Thoracic aorta (tissue), 2 donors: Measurements from ENCODE around the gene ZFPM1. TPM values are rescaled to one million over a fixed set of nuclear protein-coding genes. Genes with fewer than 3 reads are reported as not detected.

Experiments
- ATAC-seq: fragments of 150-250 bp; one replicate; pipeline ENCODE4 v1.8.0; 2017; ENCODE audit warnings: low read depth; ENCODE audit not compliant: insufficient number of reproducible peaks, low FRiP score
- DNase-seq: peaks from one replicate; pipeline ENCODE4 v3.0.0-alpha.2; 2020; ENCODE audit warnings: low spot score
- H3K27ac ChIP-seq, 2 donors: fragments of 200-600 bp; sonication (generic); 1 replicate in 1 of 2; 2 replicates in 1 of 2; pipeline ENCODE4 v1.5.1; 2016; ENCODE audit warnings: mild to moderate bottlenecking in 2 of 2, moderate library complexity in 2 of 2
- H3K27me3 ChIP-seq: fragments of 200-600 bp; sonication (generic); replicated peaks from 2 replicates; pipeline ENCODE4 v1.6.0; 2016; ENCODE audit warnings: mild to moderate bottlenecking; ENCODE audit not compliant: insufficient read depth
- H3K36me3 ChIP-seq: fragments of 200-600 bp; sonication (generic); one replicate; pipeline ENCODE4 v1.5.1; 2016
- H3K4me1 ChIP-seq, 2 donors: fragments of 200-600 bp; sonication (generic); 1 replicate in 1 of 2; 2 replicates in 1 of 2; pipeline versions ENCODE4 v1.5.1 to v1.6.0; 2016; ENCODE audit warnings: low read depth in 2 of 2, mild to moderate bottlenecking in 1 of 2; ENCODE audit not compliant: control insufficient read depth in 1 of 2
- H3K4me3 ChIP-seq: fragments of 200-600 bp; sonication (generic); 2 replicates; pipeline ENCODE4 v1.5.1; 2016; ENCODE audit warnings: mild to moderate bottlenecking
- H3K9me3 ChIP-seq: fragments of 200-600 bp; sonication (generic); 2 replicates; pipeline ENCODE4 v1.5.1; 2016
- total RNA-seq, 2 donors: library from RNA; depleted of rRNA; stranded (reverse); fragments of >200 nt; gene quantifications; one replicate each; pipeline versions ENCODE4 v1.1.0 to v1.2.3, GENCODE V29; 2016
- TF ChIP-seq, protein P1 (sequence below): fragments of 200-600 bp; sonication (generic); IDR thresholded peaks from one replicate; pipeline ENCODE4 v1.5.1; 2019; ENCODE audit warnings: antibody characterized with exemption

The ZFPM1 gene
- total RNA-seq, 2 donors from 2014 or later, result 1.8 to 2.5 TPM

DNA sequence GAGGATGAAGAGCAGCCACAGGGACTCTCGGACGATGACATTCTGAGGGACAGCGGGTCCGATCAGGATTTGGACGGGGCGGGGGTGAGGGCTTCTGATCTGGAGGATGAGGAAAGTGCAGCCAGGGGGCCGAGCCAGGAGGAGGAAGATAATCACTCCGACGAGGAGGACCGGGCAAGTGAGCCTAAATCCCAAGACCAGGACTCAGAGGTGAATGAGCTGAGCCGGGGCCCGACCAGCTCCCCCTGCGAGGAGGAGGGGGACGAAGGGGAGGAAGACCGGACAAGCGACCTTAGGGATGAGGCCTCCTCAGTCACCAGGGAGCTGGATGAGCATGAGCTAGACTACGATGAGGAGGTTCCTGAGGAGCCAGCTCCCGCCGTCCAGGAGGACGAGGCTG is 124.1 kb downstream of the ZFPM1 start:
- TF ChIP-seq, protein P1, sequence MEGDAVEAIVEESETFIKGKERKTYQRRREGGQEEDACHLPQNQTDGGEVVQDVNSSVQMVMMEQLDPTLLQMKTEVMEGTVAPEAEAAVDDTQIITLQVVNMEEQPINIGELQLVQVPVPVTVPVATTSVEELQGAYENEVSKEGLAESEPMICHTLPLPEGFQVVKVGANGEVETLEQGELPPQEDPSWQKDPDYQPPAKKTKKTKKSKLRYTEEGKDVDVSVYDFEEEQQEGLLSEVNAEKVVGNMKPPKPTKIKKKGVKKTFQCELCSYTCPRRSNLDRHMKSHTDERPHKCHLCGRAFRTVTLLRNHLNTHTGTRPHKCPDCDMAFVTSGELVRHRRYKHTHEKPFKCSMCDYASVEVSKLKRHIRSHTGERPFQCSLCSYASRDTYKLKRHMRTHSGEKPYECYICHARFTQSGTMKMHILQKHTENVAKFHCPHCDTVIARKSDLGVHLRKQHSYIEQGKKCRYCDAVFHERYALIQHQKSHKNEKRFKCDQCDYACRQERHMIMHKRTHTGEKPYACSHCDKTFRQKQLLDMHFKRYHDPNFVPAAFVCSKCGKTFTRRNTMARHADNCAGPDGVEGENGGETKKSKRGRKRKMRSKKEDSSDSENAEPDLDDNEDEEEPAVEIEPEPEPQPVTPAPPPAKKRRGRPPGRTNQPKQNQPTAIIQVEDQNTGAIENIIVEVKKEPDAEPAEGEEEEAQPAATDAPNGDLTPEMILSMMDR, result no peak
- H3K9me3 ChIP-seq, result no peaks in the 10 kb centered on the region
- H3K4me3 ChIP-seq, result no peak overlapping the region
- H3K27ac ChIP-seq, result no peak overlapping the region
- DNase-seq (no peak), ATAC-seq (no peak)
- no peaks in the 10 kb centered on the region for H3K27me3 ChIP-seq
- H3K36me3 ChIP-seq, result peaks cover 27% of the 10 kb centered on the region
- H3K4me1 ChIP-seq, result peaks cover 0 to 2% of the 10 kb centered on the region in 2 donors

DNA sequence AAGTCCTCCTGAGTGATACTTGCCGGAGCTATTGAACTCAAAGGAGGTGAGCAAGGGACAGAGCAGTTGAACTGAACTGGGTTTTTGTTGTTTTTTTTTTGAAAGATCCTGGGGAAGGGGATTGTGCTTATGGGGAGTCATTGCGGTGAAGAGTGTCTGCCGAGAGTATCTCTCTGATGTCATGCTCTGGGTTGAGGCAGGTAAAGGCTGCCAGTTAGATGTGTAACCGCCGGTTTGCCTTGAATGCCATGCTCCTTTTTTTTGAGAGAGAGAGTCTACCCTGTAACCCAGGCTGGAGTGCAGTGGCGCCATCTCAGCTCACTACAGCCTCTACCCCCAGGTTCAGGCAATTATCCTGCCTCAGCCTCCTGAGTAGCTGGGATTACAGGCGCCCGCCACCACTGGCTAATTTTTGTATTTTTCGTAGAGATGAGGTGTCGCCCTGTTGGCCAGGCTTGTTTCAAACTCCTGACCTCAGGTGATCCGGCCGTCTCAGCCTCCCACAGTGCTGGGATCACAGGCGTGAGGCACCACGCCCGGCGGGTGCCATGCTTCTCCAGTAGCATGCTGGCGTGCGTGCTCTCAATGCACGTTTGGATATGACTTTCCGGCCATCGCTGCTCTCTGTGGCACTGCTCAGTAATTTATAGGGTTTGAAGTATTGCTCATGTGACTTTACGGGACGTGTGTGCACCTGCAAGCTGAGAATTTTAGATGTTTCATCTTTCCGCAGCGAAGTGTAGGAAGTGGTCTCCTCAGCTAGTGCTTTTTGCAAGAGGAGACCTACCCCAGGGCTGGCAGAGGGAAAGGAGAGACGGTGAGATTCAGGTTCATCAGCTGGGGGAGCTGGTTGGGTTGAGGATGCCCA is 125.6 kb downstream of the ZFPM1 start:
- H3K9me3 ChIP-seq, result no peaks in the 10 kb centered on the region
- H3K27me3 ChIP-seq, result no peaks in the 10 kb centered on the region
- H3K4me3 ChIP-seq, result no peak overlapping the region
- H3K27ac ChIP-seq, result no peak overlapping the region
- DNase-seq (no peak), ATAC-seq (no peak)
- peaks cover 37% of the 10 kb centered on the region for H3K36me3 ChIP-seq
- no peaks in the 10 kb centered on the region for H3K4me1 ChIP-seq
- TF ChIP-seq, protein P1, result no peak

DNA sequence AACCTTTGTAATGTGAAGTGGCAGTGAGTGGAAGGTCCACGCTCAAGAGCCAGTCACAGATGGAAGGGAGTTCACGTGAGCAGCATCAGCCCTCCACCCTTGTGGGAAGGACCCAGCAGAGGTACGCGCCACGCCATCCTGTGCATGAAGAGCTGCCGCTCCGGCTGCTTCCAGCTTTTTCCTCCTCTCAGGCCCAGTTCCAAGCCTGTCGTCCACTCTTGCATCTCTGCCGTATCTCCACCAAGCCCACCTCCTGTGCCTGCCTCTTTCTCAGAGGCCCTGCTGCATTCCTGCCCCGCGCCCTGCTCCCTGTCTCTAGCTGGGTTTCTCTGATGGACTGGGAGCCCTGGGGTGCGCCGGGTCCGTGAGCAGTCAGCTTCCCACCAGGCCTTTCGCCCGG is 127.3 kb downstream of the ZFPM1 start:
- DNase-seq (no peak), ATAC-seq (no peak)
- H3K9me3 ChIP-seq, result no peaks in the 10 kb centered on the region
- no peak overlapping the region for H3K4me3 ChIP-seq
- no peak overlapping the region for H3K27ac ChIP-seq
- H3K27me3 ChIP-seq, result no peaks in the 10 kb centered on the region
- H3K4me1 ChIP-seq, result no peaks in the 10 kb centered on the region
- peaks cover 37% of the 10 kb centered on the region for H3K36me3 ChIP-seq
- TF ChIP-seq, protein P1, result no peak

DNA sequence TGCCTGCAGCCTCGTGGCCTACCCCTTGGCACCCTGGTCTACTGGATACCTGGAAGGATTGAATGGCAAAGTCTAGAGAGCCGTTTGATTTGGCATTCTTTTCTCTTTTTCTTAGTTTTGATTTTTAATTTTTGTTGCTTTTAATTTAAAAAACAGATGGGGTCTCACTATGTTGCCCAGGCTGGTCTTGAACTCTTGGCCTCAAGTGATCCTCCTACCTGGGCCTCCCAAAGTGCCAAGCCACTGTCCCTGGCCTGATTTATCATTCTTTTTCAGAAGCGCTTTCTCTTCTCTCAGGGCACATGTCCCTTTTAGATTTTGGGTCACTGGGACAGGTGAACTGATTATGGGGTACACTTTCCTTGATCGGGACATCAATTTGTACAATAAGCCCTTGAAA is 128.0 kb downstream of the ZFPM1 start:
- no peaks in the 10 kb centered on the region for H3K9me3 ChIP-seq
- ATAC-seq (no peak), DNase-seq (no peak)
- TF ChIP-seq, protein P1, result no peak
- no peak overlapping the region for H3K4me3 ChIP-seq
- no peaks in the 10 kb centered on the region for H3K27me3 ChIP-seq
- H3K36me3 ChIP-seq, result peaks cover 40% of the 10 kb centered on the region
- no peaks in the 10 kb centered on the region for H3K4me1 ChIP-seq
- H3K27ac ChIP-seq, result no peak overlapping the region

DNA sequence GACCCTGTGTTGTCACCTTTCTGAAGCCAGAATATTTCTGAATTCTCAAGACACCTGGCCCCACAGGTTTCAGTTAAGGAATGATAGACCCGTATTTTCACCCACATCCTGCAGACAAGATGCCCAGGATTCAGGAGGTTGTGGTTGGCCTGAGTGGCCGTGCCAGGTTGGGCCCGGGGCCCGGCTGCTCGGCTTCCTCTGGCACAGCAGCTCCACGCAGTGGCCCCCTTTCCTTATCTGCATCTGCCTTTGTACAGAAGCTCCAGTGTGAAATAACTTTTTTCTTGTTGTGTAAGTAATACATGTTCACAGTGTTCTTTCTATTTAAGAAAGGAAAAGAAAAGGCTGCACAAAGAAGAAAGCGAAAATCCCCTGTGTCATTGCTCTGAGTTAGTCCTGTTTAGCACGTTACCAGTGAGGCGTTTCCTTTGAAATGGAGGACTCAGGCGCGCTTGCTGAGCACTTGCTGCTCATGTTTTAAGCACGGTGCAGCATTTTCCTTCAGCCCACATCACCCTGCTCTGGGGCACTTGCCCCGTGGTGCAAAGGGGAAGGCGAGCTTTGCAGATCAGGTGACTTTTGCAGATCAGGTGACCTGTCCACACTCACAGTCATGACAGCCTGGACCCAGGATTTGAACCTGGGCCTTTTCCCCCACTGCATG is 130.0 kb downstream of the ZFPM1 start:
- H3K4me1 ChIP-seq, result no peaks in the 10 kb centered on the region
- no peaks in the 10 kb centered on the region for H3K9me3 ChIP-seq
- H3K36me3 ChIP-seq, result peaks cover 35% of the 10 kb centered on the region
- no peaks in the 10 kb centered on the region for H3K27me3 ChIP-seq
- H3K27ac ChIP-seq, result no peak overlapping the region
- TF ChIP-seq, protein P1, result no peak
- H3K4me3 ChIP-seq, result no peak overlapping the region
- DNase-seq (no peak), ATAC-seq (no peak)
